H7 (cell line): ENCODE measurements around the gene EMC10. TPM values are rescaled to one million over a fixed set of nuclear protein-coding genes. Genes with fewer than 3 reads are reported as not detected.

ENCODE experiments used
- DNase-seq: peaks from one replicate; pipeline ENCODE4 v3.0.0; 2012
- H3K27me3 ChIP-seq: 2 replicates; pipeline ENCODE4 v1.6.0; 2011; ENCODE audit warnings: mild to moderate bottlenecking, low read length; ENCODE audit not compliant: control insufficient read depth, insufficient read depth
- H3K36me3 ChIP-seq: replicated peaks from 2 replicates; pipeline ENCODE4 v1.5.1; 2011; ENCODE audit warnings: low read length; ENCODE audit not compliant: control insufficient read depth, insufficient read depth
- H3K4me3 ChIP-seq: 2 replicates; pipeline ENCODE4 v1.5.1; 2011; ENCODE audit warnings: low read depth, mild to moderate bottlenecking, control low read depth, low read length, moderate library complexity; ENCODE audit not compliant: insufficient read depth
- total RNA-seq: library from RNA; depleted of rRNA; stranded (reverse); fragments of >200 nt; shearing (Covaris generic); gene quantifications from 2 replicates; pipeline ENCODE4 v1.2.3, GENCODE V29; 2014

Gene EMC10
- total RNA-seq, 1 experiment from 2014 or later, result 166 TPM

- no peak for DNase-seq
- Histone ChIP-seq H3K36me3 (no peaks in the 10 kb centered on the region), H3K27me3 (peaks cover 62% of the 10 kb centered on the region), H3K4me3 (no peak overlapping the region)
These were observed 16.9 kb downstream of the EMC10 start for GRCh38 chr19:50493171-50493570.

- no peaks in the 10 kb centered on the region for H3K36me3 ChIP-seq
- H3K4me3 ChIP-seq, result no peak overlapping the region
- peaks cover 63% of the 10 kb centered on the region for H3K27me3 ChIP-seq
- no peak for DNase-seq
These were observed 18.1 kb downstream of the EMC10 start for GRCh38 chr19:50494186-50495019.

- Histone ChIP-seq H3K36me3 (no peaks in the 10 kb centered on the region), H3K4me3 (no peak overlapping the region), H3K27me3 (peaks cover 63% of the 10 kb centered on the region)
- DNase-seq, result no peak
These were observed 18.8 kb downstream of the EMC10 start for GRCh38 chr19:50495020-50495531.

GRCh38 chr19:50496189-50497021 is 20.1 kb downstream of the EMC10 start:
- Histone ChIP-seq H3K27me3 (peaks cover 59% of the 10 kb centered on the region), H3K36me3 (no peaks in the 10 kb centered on the region), H3K4me3 (no peak overlapping the region)
- DNase-seq, result peak; percentile 78

- H3K4me3 ChIP-seq, result no peak overlapping the region
- peaks cover 53% of the 10 kb centered on the region for H3K27me3 ChIP-seq
- no peaks in the 10 kb centered on the region for H3K36me3 ChIP-seq
- no peak for DNase-seq
These were observed 20.7 kb downstream of the EMC10 start for GRCh38 chr19:50497022-50497405.

GRCh38 chr19:50498219-50499056 is 22.1 kb downstream of the EMC10 start:
- DNase-seq, result no peak
- Histone ChIP-seq H3K27me3 (peaks cover 45% of the 10 kb centered on the region), H3K4me3 (no peak overlapping the region), H3K36me3 (no peaks in the 10 kb centered on the region)

- H3K36me3 ChIP-seq, result no peaks in the 10 kb centered on the region
- peak; percentile 88 for DNase-seq
- peaks cover 35% of the 10 kb centered on the region for H3K27me3 ChIP-seq
- peak overlapping the region; percentile 18; the same call in 1 of the 2 replicates for H3K4me3 ChIP-seq
These were observed 23.9 kb downstream of the EMC10 start for GRCh38 chr19:50500060-50500752.

GRCh38 chr19:50500753-50501151 is 24.4 kb downstream of the EMC10 start:
- Histone ChIP-seq H3K36me3 (no peaks in the 10 kb centered on the region), H3K27me3 (peaks cover 35% of the 10 kb centered on the region), H3K4me3 (no peak overlapping the region)
- DNase-seq, result no peak

- DNase-seq, result no peak
- Histone ChIP-seq H3K4me3 (no peak overlapping the region), H3K36me3 (no peaks in the 10 kb centered on the region), H3K27me3 (peaks cover 35% of the 10 kb centered on the region)
These were observed 24.9 kb downstream of the EMC10 start for GRCh38 chr19:50501186-50501567.

GRCh38 chr19:50501568-50502475 is 25.5 kb downstream of the EMC10 start:
- Histone ChIP-seq H3K36me3 (no peaks in the 10 kb centered on the region), H3K27me3 (peaks cover 34% of the 10 kb centered on the region), H3K4me3 (no peak overlapping the region)
- no peak for DNase-seq

GRCh38 chr19:50505856-50506611 is 29.7 kb downstream of the EMC10 start:
- Histone ChIP-seq H3K4me3 (no peak overlapping the region), H3K27me3 (0 out of 2 replicates have a peak, but pooled peaks cover under 1% of the 10 kb centered on the region), H3K36me3 (no peaks in the 10 kb centered on the region)
- peak; percentile 51 for DNase-seq

GRCh38 chr19:50506700-50507099 is 30.4 kb downstream of the EMC10 start:
- DNase-seq, result no peak
- no peaks in the 10 kb centered on the region for H3K27me3 ChIP-seq
- H3K36me3 ChIP-seq, result no peaks in the 10 kb centered on the region
- no peak overlapping the region for H3K4me3 ChIP-seq
